ENCODE measurements around the gene CLPX. TPM values are rescaled to one million over a fixed set of nuclear protein-coding genes. Genes with fewer than 3 reads are reported as not detected.

Gene CLPX
- total and polyA plus RNA-seq, 9 of the 15 experiments (the other 6 are each of a cell fraction or from before 2014, with no cell fraction given) = 11.2 to 83.3 (median 51.3) TPM

GRCh38 chr15:65194826-65195547 is 9.8 kb upstream of the CLPX start:
- ATAC-seq (peak; percentile 48; the same call in 1 of the 3 replicates), DNase-seq (ENCODE audit: extremely low read depth in 1 of 4, low spot score in 3 of 4) (no peak), FAIRE-seq (no peak)
- Histone ChIP-seq H3K27ac (ENCODE audit: extremely low read depth, low read depth, low read length) (no peak overlapping the region), H3K4me3 (no peak overlapping the region), H3K27me3 (ENCODE audit: control insufficient read depth in 2 of 2, insufficient read depth in 2 of 2, low read length in 2 of 2) (peaks cover 9 to 19% of the 10 kb centered on the region in 2 experiments; a peak in 3 of 5 replicates), H4K20me1 (replicated peaks; ENCODE audit: control insufficient read depth, insufficient read depth, low read length) (no peaks in the 10 kb centered on the region), H2AFZ (ENCODE audit: low read depth, low read length) (no peak overlapping the region), H3K9ac (ENCODE audit: insufficient read depth in 1 of 2, low read depth in 2 of 2, low read length in 2 of 2) (no peak overlapping the region), H3K36me3 (ENCODE audit: control insufficient read depth, insufficient read depth, low read length) (no peaks in the 10 kb centered on the region), H3K4me1 (replicated peaks in 1 of 2; ENCODE audit: control insufficient read depth in 2 of 2, insufficient read depth in 2 of 2, low read length in 2 of 2) (peaks cover 2 to 4% of the 10 kb centered on the region in 2 experiments; a peak in 2 of 5 replicates), H3K9me1 (ENCODE audit: control insufficient read depth, insufficient read depth, low read length) (peaks cover 3% of the 10 kb centered on the region), H3K9me3 (replicated peaks; ENCODE audit: control insufficient read depth, insufficient read depth, low read depth, low read length) (no peaks in the 10 kb centered on the region; the same call in 1 of the 2 replicates), H3K4me2 (ENCODE audit: insufficient read depth, low read length) (no peak overlapping the region), H3K79me2 (ENCODE audit: control insufficient read depth, insufficient read depth, low read length) (no peaks in the 10 kb centered on the region)
- WGBS (ENCODE audit: insufficient coverage, low coverage, missing lambda C conversion rate) = 10% methylated on average over 6 of the region's 7 CpGs
- TF ChIP-seq RBM39 (optimal IDR thresholded peaks at IDR 0.05; ENCODE audit: low read depth, low read length) (no peak), CTCF (IDR thresholded peaks at IDR 0.05 in 2 of 3, conservative IDR thresholded peaks at IDR 0.05 in 1 of 3; ENCODE audit: insufficient read depth in 2 of 3, low read depth in 1 of 3, low read length in 3 of 3) (peak in 1 of 3 experiments; percentile 6; a peak in 1 of 6 replicates)
- ChIA-PET POLR2A (interaction anchor here (0.6 to 3.5 kb wide), 6 partner anchors 10 to 110 kb away, joined by 3 to 23 read pairs (median 3); partner anchors contain the start of genes CLPX and RNU5B-1), CTCF (ENCODE audit: low intra/inter-chr PET ratio) (no interaction called here)
- no TSS peak for BruUV-seq (replicated peaks)
- in situ Hi-C loops (cut with MboI) (loop anchor here (5.0 kb wide), 2 partner anchors 77 to 187 kb away; no protein-coding TSS in a partner anchor), intact Hi-C loops (cut with micrococcal nuclease) (no loop called here)

All from K562 (cell line).